Neural cell (in vitro differentiated cells): Measurements from ENCODE around the gene OR6M1. TPM values are rescaled to one million over a fixed set of nuclear protein-coding genes. Genes with fewer than 3 reads are reported as not detected.

Source experiments
- H2AFZ ChIP-seq: fragments of 200-600, 300-800 bp; sonication (generic), shearing (Covaris generic); 2 replicates; pipeline ENCODE4 v1.6.0; 2014; ENCODE audit warnings: low read depth, mild to moderate bottlenecking, antibody characterized with exemption, low read length, moderate library complexity
- H3F3A ChIP-seq: fragments of 200-600 bp; shearing (Covaris generic); 2 replicates; pipeline ENCODE4 v1.6.1; 2016; ENCODE audit warnings: mild to moderate bottlenecking, moderate library complexity, mixed read lengths, antibody characterized with exemption, low read length; ENCODE audit not compliant: insufficient read depth, poor library complexity, severe bottlenecking
- H3K27ac ChIP-seq: fragments of 200-600, 300-800 bp; sonication (generic), shearing (Covaris generic); 2 replicates; pipeline ENCODE4 v1.5.1; 2014; ENCODE audit warnings: mild to moderate bottlenecking, low read length, moderate library complexity
- H3K27me3 ChIP-seq: fragments of 300-800, 200-600 bp; sonication (generic), shearing (Covaris generic); 2 replicates; pipeline ENCODE4 v1.6.0; 2014; ENCODE audit warnings: mild to moderate bottlenecking, low read depth, low read length, moderate library complexity; ENCODE audit not compliant: insufficient read depth
- H3K36me3 ChIP-seq: fragments of 300-800, 200-600 bp; sonication (generic), shearing (Covaris generic); 2 replicates; pipeline ENCODE4 v1.5.1; 2014; ENCODE audit warnings: mild to moderate bottlenecking, antibody characterized with exemption, low read length, moderate library complexity; ENCODE audit not compliant: insufficient read depth
- H3K4me2 ChIP-seq: fragments of 300-800, 200-600 bp; sonication (generic), shearing (Covaris generic); 2 replicates; pipeline ENCODE4 v1.6.0; 2014; ENCODE audit warnings: mild to moderate bottlenecking, low read length
- H3K4me3 ChIP-seq: fragments of 300-800, 200-600 bp; sonication (generic), shearing (Covaris generic); 2 replicates; pipeline ENCODE4 v1.5.1; 2014; ENCODE audit warnings: mild to moderate bottlenecking, low read length, moderate library complexity
- H3K79me2 ChIP-seq: fragments of 200-600 bp; shearing (Covaris generic); replicated peaks from 2 replicates; pipeline ENCODE4 v1.6.0; 2014; ENCODE audit warnings: mild to moderate bottlenecking, low read length, moderate library complexity; ENCODE audit not compliant: insufficient read depth
- H3K9ac ChIP-seq: fragments of 300-800, 200-600 bp; sonication (generic), shearing (Covaris generic); 2 replicates; pipeline ENCODE4 v1.6.1; 2016; ENCODE audit warnings: mild to moderate bottlenecking, low read length, mixed read lengths
- H3K9me2 ChIP-seq: fragments of 200-600 bp; shearing (Covaris generic); 2 replicates; pipeline ENCODE4 v1.6.1; 2016; ENCODE audit warnings: mild to moderate bottlenecking, low read length, mixed read lengths; ENCODE audit not compliant: insufficient read depth
- H3K9me3 ChIP-seq: fragments of 200-600, 300-800 bp; sonication (generic), shearing (Covaris generic); 2 replicates; pipeline ENCODE4 v1.6.1; 2016; ENCODE audit warnings: mild to moderate bottlenecking, mixed run types, low read length, moderate library complexity, mixed read lengths
- H4K20me1 ChIP-seq: fragments of 200-600 bp; shearing (Covaris generic); 2 replicates; pipeline ENCODE4 v1.6.1; 2016; ENCODE audit warnings: mild to moderate bottlenecking, mixed run types; ENCODE audit not compliant: insufficient read depth
- CTCF ChIP-seq: fragments of 450-650 bp; IDR thresholded peaks from 2 replicates; pipeline ENCODE4 v1.5.1; 2014; ENCODE audit warnings: antibody characterized with exemption, mild to moderate bottlenecking, moderate library complexity; ENCODE audit not compliant: poor library complexity, severe bottlenecking
- EP300 ChIP-seq: fragments of 450-650 bp; conservative IDR thresholded peaks from 2 replicates; pipeline ENCODE4 v1.6.1; 2014; ENCODE audit warnings: antibody characterized with exemption, mild to moderate bottlenecking, moderate library complexity; ENCODE audit not compliant: poor library complexity, severe bottlenecking
- EZH2 ChIP-seq: fragments of 200-600, 300-800 bp; shearing (Covaris generic), sonication (generic); IDR thresholded peaks from 2 replicates; pipeline ENCODE4 v1.6.1; 2014; ENCODE audit warnings: antibody characterized with exemption, low read length, borderline replicate concordance, mild to moderate bottlenecking; ENCODE audit not compliant: insufficient read depth, poor library complexity, severe bottlenecking
- MXI1 ChIP-seq: fragments of 450-650 bp; conservative IDR thresholded peaks from 2 replicates; pipeline ENCODE4 v1.6.1; 2014; ENCODE audit warnings: antibody characterized with exemption, mild to moderate bottlenecking; ENCODE audit not compliant: poor library complexity, severe bottlenecking
- POLR2AphosphoS5 ChIP-seq: IDR thresholded peaks from 2 replicates; pipeline ENCODE4 v1.6.1; 2012
- RAD21 ChIP-seq: fragments of 450-650 bp; conservative IDR thresholded peaks from 2 replicates; pipeline ENCODE4 v1.6.1; 2014; ENCODE audit warnings: antibody characterized with exemption, mild to moderate bottlenecking, moderate library complexity
- REST ChIP-seq: IDR thresholded peaks from 2 replicates; pipeline ENCODE4 v1.6.1; 2012; ENCODE audit warnings: borderline replicate concordance
- SMC3 ChIP-seq: fragments of 450-650 bp; conservative IDR thresholded peaks from 2 replicates; pipeline ENCODE4 v1.6.1; 2014; ENCODE audit warnings: antibody characterized with exemption, mild to moderate bottlenecking, moderate library complexity; ENCODE audit not compliant: poor library complexity
- TAF1 ChIP-seq: IDR thresholded peaks from 2 replicates; pipeline ENCODE4 v1.6.1; 2012; ENCODE audit warnings: low read depth
- polyA plus RNA-seq: library from polyadenylated mRNA; depleted of rRNA; stranded (reverse); fragments of >200 nt; gene quantifications from 2 replicates; pipeline ENCODE4 v1.2.3, GENCODE V29; 2014

Gene OR6M1
- polyA plus RNA-seq, 1 donor from 2014 or later, result not detected

GRCh38 chr11:123833095-123833494 lies 26.9 kb upstream of the OR6M1 start:
- Histone ChIP-seq H3K4me2 (no peak overlapping the region), H3K9me2 (no peaks in the 10 kb centered on the region), H3K36me3 (no peaks in the 10 kb centered on the region), H3K9ac (no peak overlapping the region), H3K79me2 (no peaks in the 10 kb centered on the region), H3F3A (no peaks in the 10 kb centered on the region), H3K9me3 (no peaks in the 10 kb centered on the region), H2AFZ (no peak overlapping the region), H3K4me3 (no peak overlapping the region), H3K27ac (no peak overlapping the region), H3K27me3 (no peaks in the 10 kb centered on the region), H4K20me1 (no peaks in the 10 kb centered on the region)
- no peak for TF ChIP-seq TAF1
- TF ChIP-seq EZH2, result no peak
- no peak for TF ChIP-seq SMC3
- TF ChIP-seq REST, result no peak
- TF ChIP-seq EP300, result no peak
- no peak for TF ChIP-seq POLR2AphosphoS5
- TF ChIP-seq CTCF, result no peak
- no peak for TF ChIP-seq RAD21
- TF ChIP-seq MXI1, result no peak

GRCh38 chr11:123829745-123830144 lies 23.6 kb upstream of the OR6M1 start:
- Histone ChIP-seq H3K36me3 (no peaks in the 10 kb centered on the region), H3K4me3 (no peak overlapping the region), H3K4me2 (no peak overlapping the region), H3K9ac (no peak overlapping the region), H2AFZ (no peak overlapping the region), H3F3A (no peaks in the 10 kb centered on the region), H3K9me2 (no peaks in the 10 kb centered on the region), H3K27ac (no peak overlapping the region), H3K79me2 (no peaks in the 10 kb centered on the region), H4K20me1 (no peaks in the 10 kb centered on the region), H3K9me3 (no peaks in the 10 kb centered on the region), H3K27me3 (no peaks in the 10 kb centered on the region)
- TF ChIP-seq TAF1, result no peak
- no peak for TF ChIP-seq EZH2

- no peak overlapping the region for H3K9ac ChIP-seq
These were observed 16.4 kb upstream of the OR6M1 start for GRCh38 chr11:123822599-123822998.

More at GRCh38 chr11:123822599-123822998, 16.4 kb upstream of the OR6M1 start:
- no peak for TF ChIP-seq MXI1
- no peak for TF ChIP-seq POLR2AphosphoS5
- TF ChIP-seq TAF1, result no peak
- H3K79me2 ChIP-seq, result no peaks in the 10 kb centered on the region
- no peak overlapping the region for H3K4me2 ChIP-seq
- H3F3A ChIP-seq, result no peaks in the 10 kb centered on the region
- no peaks in the 10 kb centered on the region for H4K20me1 ChIP-seq
- H3K36me3 ChIP-seq, result no peaks in the 10 kb centered on the region
- no peak overlapping the region for H2AFZ ChIP-seq
- no peaks in the 10 kb centered on the region for H3K9me2 ChIP-seq
- H3K27me3 ChIP-seq, result no peaks in the 10 kb centered on the region
- no peak overlapping the region for H3K27ac ChIP-seq
- H3K4me3 ChIP-seq, result no peak overlapping the region
- no peaks in the 10 kb centered on the region for H3K9me3 ChIP-seq
